Amniotic epithelial cell (primary cell): ENCODE measurements around the gene ITPR2.

Experiments
- DNase-seq: peaks from one replicate; pipeline ENCODE4 v3.0.0-alpha.2; 2010; ENCODE audit warnings: low read depth

ITPR2 gene

DNA sequence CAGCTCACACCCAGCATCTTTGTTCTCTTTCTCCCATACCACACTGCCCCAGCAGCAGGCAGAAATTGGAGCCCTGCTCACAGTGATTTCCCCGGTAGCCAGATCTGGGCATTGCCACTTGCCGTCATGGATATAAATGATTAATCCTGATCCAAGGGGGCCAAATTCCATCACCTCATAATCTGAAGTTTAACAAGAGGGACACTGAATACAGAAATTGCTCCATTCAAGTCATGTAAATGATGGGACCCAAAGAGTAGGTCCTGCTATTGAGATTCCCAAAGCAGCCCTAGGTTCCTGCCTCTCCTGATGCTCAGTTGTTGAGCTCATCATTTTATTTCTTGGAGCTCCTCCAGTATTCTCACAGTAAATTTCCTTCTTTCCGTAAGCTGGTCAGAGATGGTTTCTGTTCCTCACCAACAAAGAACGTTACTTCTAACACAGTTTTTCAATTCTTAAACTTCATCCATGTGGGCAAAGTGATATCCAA lies 11.7 kb downstream of the ITPR2 start:
- DNase-seq, result peak; percentile 32

- no peak for DNase-seq
Measured at GRCh38 chr12:26818636-26819035, 14.4 kb downstream of the ITPR2 start.

GRCh38 chr12:26818201-26818600 lies 14.8 kb downstream of the ITPR2 start:
- no peak for DNase-seq

- DNase-seq, result no peak
Measured at GRCh38 chr12:26817183-26817591, 15.8 kb downstream of the ITPR2 start.

DNA sequence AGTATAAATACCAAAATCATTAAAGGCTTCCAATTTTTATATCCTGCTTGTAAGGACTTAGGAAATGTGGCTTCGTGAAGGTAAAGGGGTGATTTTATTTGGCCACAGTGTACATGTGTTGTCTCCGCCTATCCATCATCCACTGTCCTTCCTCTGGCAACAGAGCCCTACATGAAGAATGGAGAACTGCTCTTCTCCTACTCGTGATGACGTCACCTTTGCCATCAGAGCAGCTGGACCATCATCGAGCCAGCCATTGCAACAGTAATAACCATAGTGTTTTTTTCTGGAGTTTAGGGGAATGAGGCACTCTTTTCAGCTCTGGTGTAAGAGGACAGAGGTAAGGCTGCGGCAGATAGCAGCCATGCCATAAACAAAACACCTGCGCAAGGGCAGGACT lies 19.2 kb downstream of the ITPR2 start:
- no peak for DNase-seq

DNA sequence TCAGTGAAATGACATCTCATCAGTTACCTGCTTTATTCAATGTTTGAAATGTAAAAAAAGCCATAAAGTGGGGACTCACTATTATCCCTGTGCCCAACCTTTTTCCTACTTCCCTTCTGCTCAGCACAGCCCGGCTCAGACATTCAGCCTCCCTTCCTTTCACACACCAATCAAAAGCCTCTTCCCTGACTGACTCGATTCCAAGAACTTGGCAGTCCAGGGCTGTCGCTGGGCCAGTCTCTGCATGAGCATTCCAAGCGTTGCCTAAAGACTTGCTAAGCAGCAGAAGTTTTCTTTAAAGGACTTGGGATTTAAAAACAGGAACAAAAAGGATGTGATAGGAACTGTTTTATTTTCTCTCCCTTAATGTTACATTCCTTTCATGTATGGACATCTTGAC lies 22.7 kb downstream of the ITPR2 start:
- peak; percentile 74 for DNase-seq

- no peak for DNase-seq
Measured at GRCh38 chr12:26809611-26810285, 23.2 kb downstream of the ITPR2 start.

DNA sequence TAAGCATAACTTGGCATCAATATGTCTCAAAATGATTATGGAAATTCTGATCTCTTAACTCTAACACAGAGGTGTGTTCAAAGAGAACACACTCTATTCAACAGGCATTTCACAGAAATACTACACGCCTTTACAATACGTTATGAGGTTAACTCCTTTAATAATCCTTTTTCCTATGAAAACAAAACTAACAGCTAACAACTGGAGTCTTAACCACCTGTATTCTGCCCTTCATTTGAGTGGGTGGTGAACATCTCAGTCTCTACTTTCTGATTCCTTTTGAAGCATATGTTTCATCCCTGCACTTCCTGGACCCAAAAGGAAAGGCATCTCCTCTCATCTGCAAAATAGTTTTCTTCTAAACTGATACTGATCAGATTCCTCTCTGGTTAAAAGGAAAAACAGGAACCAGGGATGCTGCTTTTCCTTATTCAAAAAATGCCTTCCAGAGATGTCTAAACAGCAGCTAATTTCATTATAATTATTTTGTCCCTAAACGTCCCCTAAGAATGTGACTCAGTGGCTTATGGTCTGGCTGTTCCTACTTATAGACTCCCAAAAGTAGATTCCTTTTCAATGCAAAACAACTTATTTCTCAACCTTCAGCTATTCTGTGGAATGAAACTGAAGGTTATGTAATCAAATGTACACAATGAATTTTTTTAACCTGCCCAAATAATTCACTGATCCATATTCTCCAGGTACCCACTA lies 24.1 kb downstream of the ITPR2 start:
- DNase-seq, result no peak

DNA sequence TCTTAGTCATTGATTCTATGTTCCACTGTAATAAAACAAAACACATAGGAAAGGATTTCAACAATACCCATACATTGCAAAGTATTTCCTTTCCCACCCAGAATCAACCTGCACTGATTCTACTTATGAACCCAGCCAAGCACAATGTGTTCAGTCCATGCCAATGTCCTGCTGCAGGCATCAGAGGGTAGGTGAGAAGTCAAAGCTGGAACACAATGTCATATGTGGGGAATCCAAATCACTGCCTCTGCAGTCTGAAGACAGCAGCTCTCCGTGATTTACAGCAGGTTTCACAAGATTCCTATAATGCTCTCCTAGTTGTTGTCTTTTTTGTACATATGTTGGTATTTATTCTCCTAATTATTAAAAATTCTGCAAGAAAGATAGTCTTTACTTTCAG lies 25.7 kb downstream of the ITPR2 start:
- no peak for DNase-seq

GRCh38 chr12:26806556-26806955 lies 26.4 kb downstream of the ITPR2 start:
- no peak for DNase-seq

DNA sequence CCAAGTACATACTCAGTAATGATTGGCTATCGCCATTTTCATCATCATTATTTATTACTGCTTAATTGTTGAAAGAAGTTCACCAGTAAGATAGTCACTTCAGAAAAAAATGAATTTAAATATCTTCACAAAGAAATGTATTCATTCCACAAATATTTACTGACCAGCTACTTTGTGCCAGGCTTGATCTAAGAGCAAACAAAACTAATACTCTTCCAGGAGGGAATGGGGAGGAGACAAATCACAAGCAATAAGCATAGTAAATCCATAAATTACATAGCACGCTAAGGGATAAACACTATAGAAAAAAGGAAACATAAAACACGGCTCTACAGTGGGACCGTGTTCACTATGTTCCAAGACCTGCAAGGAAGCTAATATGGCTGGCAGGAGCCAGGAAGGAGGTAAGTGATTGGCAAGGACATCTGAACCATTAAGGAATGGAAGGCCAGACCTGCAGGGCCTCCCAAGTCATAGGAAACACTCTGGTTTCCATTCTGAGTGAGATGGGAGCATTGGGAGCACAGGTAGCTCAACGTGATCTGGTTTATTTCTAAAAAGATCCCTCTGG lies 27.5 kb downstream of the ITPR2 start:
- no peak for DNase-seq

GRCh38 chr12:26803552-26803951 lies 29.4 kb downstream of the ITPR2 start:
- DNase-seq, result peak; percentile 68

- no peak for DNase-seq
Measured at GRCh38 chr12:26801486-26801885, 31.5 kb downstream of the ITPR2 start.

- no peak for DNase-seq
Measured at GRCh38 chr12:26800858-26801257, 32.1 kb downstream of the ITPR2 start.

DNA sequence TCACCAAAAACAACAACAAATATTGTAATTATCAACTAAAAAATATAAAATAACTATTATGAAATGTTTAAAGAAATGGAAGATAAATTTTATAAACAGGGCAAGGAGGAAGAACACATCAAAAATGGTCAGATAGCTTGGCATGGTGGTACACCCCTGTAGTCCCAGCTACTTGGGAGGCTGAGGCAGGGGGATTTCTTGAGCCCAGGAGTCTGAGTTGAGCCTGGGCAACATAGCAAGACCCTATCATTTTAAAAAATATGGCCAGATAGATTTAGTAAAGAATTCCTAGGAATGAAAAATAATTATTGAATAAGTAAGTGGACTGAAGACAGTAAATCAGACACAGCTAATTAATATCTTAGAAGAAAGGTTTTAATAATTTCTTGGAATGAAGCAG lies 32.6 kb downstream of the ITPR2 start:
- no peak for DNase-seq

DNA sequence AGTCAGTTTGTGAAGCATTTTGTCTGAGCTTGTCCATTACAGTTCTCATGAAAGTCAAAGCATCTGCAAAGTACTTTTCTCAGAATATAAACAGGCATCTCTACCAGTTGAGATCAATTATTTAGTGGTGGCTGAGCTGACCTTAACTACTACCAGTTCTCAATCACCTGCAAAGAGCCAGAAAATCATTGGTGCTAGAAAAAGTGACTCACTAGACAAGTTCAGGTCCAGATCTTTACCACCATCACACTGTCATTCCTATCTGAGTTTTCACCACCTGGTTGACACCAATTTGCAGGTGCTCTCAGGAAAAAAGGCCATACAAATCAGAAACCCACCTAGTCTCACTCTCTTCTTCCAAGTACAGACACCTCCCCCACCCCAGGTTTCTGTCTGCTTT lies 33.3 kb downstream of the ITPR2 start:
- DNase-seq, result no peak

DNA sequence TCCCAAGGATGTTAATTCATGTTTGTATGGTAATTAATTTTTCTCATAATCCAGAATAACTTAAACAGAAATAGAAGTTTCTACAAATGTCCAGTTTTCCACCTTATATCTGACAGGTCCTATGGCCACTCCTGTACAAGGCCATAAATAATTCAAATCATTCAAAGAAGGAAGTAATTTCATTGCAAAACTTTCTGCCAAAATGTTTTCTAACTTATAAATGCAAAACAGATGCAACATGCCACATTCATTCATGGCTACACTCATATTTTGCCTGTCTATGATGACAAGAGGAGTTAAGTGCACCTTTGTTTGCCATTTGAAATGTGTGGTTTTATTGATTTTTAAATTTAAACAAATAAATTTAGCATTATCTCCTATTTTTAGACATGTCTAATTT lies 34.4 kb downstream of the ITPR2 start:
- DNase-seq, result no peak

GRCh38 chr12:26798023-26798422 lies 35.0 kb downstream of the ITPR2 start:
- peak; percentile 71 for DNase-seq

DNA sequence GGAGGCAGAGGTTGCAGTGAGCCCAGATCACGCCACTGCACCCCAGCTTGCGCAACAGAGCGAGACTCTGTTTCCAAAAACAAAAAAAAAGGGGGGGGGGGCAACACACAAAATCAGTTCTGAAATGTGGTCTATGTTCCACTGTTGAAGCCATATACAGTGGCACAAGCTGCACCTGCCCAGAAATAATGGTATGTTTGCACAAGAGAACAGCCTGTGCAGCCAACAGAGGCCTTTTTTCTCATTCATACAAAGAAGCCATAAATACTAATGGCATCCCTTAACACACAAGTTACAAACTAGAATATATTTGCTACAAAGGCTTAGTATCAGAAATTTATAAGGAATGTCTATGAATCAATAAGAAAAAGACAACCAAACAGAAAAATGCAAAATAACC lies 37.1 kb downstream of the ITPR2 start:
- DNase-seq, result no peak

GRCh38 chr12:26791301-26791791 lies 41.6 kb downstream of the ITPR2 start:
- DNase-seq, result peak; percentile 48

GRCh38 chr12:26790645-26790994 lies 42.4 kb downstream of the ITPR2 start:
- DNase-seq, result no peak

DNA sequence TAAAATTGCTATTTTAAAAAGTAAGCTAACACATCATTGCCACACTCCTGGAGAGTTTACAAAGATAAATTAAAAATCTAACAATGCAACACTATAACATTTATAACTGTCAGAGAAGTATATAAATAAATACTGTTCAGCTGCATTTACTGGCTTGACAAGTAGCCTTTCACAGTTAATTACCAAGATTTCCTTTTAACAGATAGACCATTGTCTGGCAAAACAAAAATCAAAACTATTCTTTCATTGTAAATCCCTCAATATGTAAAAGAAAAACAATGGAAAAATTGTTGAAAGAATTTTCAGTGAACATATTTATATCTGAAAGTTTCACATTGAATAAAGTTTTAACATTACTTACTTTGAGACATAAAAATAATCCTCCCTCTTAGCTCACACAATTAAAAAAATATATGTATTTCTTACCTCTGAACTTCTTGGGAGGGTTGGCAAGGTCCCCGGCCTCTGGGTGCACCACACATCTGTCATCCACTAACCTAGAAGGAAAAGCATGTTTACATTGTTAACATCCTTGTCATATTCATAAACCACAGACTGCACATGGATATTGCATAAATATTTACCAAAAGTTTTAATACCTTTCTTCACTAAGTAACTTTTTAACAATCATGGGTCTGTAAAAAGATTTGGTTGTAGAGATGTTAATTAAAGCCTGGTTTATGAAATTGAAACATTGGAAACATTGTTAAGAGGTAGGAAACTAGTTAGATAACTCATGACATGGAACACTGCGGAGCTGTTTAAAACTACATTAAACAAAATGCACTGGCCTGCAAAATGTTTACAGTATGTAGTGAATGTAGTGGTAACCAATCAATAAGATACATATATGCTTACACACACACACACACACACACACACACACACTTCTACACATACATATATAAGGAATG lies 43.0 kb downstream of the ITPR2 start:
- peak; percentile 90 for DNase-seq
